ENCODE data around the gene CCDC142. TPM values are rescaled to one million over a fixed set of nuclear protein-coding genes. Genes with fewer than 3 reads are reported as not detected.

Gene CCDC142
- total RNA-seq, 4 donors from 2014 or later, result 10.4 to 31.1 (median 18.7) TPM

DNA sequence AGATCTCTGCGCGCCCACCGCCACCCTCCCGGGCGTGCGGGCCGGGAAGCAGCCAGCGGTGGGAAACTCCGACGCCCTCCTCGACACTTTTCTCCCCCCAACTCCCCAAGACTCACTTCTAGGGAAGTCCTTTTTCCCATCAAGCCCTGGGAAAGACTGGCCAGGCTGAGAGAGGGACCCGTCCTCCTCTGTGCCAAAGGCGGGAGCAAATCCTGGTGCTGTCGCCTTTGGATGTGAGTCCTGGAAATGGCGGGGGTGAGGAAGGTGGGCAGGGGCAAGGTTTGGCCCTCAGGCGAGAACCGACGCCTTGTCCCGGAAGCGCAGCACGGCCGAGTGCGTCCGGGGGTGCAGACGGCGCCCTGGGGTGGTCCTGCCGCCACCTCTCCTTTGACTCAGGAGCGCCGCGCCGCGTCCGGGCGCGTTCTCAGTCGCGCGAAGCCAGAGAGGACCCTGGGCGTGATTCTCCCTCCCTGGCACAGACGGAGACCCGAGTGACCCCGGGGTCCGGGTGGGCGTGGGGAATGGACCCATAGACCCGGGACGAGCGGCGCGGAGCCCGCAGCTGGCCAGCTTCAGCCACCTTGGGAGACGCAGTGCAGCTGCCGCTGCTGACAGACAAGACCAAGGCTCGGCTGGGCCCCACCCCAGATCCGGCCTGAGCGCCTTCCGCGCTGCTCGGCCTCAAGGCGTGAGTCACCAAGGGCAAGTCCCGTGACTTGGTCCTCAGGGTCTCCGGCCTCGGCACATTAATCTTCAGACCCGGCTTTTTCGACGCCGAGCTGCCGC lies 20.1 kb upstream of the CCDC142 start:
- Histone ChIP-seq H3K27me3 (peaks cover 52% of the 10 kb centered on the region), H3K36me3 (peaks cover 16% of the 10 kb centered on the region), H3K9me3 (no peaks in the 10 kb centered on the region), H3K4me3 (peak overlapping the region; percentile 58), H3K27ac (peak overlapping the region; percentile 81), H3K4me1 (peaks cover 72% of the 10 kb centered on the region)
- peak in 1 of 2 donors; percentile 90 for DNase-seq (ENCODE audit: low spot score in 2 of 2)
- peak in 1 of 2 donors; percentile 51 for TF ChIP-seq POLR2A (IDR thresholded peaks at IDR 0.05)
- TF ChIP-seq, protein P1, sequence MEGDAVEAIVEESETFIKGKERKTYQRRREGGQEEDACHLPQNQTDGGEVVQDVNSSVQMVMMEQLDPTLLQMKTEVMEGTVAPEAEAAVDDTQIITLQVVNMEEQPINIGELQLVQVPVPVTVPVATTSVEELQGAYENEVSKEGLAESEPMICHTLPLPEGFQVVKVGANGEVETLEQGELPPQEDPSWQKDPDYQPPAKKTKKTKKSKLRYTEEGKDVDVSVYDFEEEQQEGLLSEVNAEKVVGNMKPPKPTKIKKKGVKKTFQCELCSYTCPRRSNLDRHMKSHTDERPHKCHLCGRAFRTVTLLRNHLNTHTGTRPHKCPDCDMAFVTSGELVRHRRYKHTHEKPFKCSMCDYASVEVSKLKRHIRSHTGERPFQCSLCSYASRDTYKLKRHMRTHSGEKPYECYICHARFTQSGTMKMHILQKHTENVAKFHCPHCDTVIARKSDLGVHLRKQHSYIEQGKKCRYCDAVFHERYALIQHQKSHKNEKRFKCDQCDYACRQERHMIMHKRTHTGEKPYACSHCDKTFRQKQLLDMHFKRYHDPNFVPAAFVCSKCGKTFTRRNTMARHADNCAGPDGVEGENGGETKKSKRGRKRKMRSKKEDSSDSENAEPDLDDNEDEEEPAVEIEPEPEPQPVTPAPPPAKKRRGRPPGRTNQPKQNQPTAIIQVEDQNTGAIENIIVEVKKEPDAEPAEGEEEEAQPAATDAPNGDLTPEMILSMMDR (IDR thresholded peaks at IDR 0.05), result no peak
- WGBS, result 4% methylated on average over 40 of the region's 67 CpGs

DNA sequence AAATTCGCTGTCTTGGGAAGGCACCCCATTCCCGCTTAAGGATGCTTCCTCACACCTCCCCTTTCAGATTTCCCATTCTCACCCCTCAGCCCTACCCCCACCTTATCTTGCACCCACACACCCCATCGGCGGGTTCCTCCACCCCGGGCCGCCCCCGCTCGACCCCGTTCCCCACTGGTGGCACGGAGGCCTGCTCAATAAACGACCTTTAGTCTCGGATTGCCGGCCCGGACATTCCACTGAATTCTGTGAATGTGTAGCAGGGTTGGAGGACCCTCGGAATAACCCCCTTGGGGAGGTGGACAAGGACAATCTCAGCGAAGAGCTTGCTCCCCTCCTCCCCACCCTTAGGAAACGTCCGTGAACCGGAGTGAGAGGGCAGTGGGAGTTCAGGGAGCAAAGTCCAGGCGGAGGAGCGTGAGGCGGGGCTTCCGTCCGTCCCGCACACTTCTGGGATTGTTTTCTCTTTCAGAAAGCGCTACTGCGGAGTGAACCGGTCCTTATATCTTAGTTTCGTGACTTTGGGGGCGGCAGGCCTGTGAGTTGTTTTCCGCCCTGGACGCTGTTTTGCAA lies 19.4 kb upstream of the CCDC142 start:
- TF ChIP-seq POLR2A (IDR thresholded peaks at IDR 0.05) (no peak), POLR2AphosphoS5 (IDR thresholded peaks at IDR 0.05) (no peak), EP300 (IDR thresholded peaks at IDR 0.05) (no peak)
- TF ChIP-seq, protein P1 (IDR thresholded peaks at IDR 0.05), result no peak
- H3K9me3 ChIP-seq, result no peaks in the 10 kb centered on the region
- peak overlapping the region; percentile 58 for H3K4me3 ChIP-seq
- H3K27ac ChIP-seq, result peak overlapping the region; percentile 81
- WGBS, result 26% methylated on average over 30 of the region's 32 CpGs
- H3K36me3 ChIP-seq, result peaks cover 16% of the 10 kb centered on the region
- peaks cover 76% of the 10 kb centered on the region for H3K4me1 ChIP-seq
- no peak for DNase-seq (ENCODE audit: low spot score in 2 of 2)
- H3K27me3 ChIP-seq, result peaks cover 59% of the 10 kb centered on the region

- Histone ChIP-seq H3K9me3 (no peaks in the 10 kb centered on the region), H3K4me3 (no peak overlapping the region), H3K27ac (no peak overlapping the region), H3K36me3 (peaks cover 16% of the 10 kb centered on the region), H3K4me1 (peaks cover 70% of the 10 kb centered on the region), H3K27me3 (peaks cover 61% of the 10 kb centered on the region)
- no peak for DNase-seq (ENCODE audit: low spot score in 2 of 2)
- no peak for TF ChIP-seq EP300 (IDR thresholded peaks at IDR 0.05)
- TF ChIP-seq POLR2A (IDR thresholded peaks at IDR 0.05), result no peak
- TF ChIP-seq, protein P1 (IDR thresholded peaks at IDR 0.05), result no peak
- TF ChIP-seq POLR2AphosphoS5 (IDR thresholded peaks at IDR 0.05), result no peak
- 80% methylated on average over 18 of the region's 18 CpGs for WGBS
These were observed 18.7 kb upstream of the CCDC142 start for GRCh38 chr2:74501335-74502071.

GRCh38 chr2:74500578-74500946 lies 17.8 kb upstream of the CCDC142 start:
- TF ChIP-seq EP300 (IDR thresholded peaks at IDR 0.05) (no peak), POLR2AphosphoS5 (IDR thresholded peaks at IDR 0.05) (no peak), POLR2A (IDR thresholded peaks at IDR 0.05) (no peak)
- TF ChIP-seq, protein P1 (IDR thresholded peaks at IDR 0.05), result no peak
- Histone ChIP-seq H3K27me3 (peaks cover 61% of the 10 kb centered on the region), H3K27ac (no peak overlapping the region), H3K36me3 (peaks cover 12% of the 10 kb centered on the region), H3K9me3 (no peaks in the 10 kb centered on the region), H3K4me3 (no peak overlapping the region), H3K4me1 (peaks cover 61% of the 10 kb centered on the region)
- no peak for DNase-seq (ENCODE audit: low spot score in 2 of 2)
